ENCODE measurements around the gene IFT80.

The IFT80 gene

GRCh38 chr3:160213191-160213590 is 185.8 kb downstream of the IFT80 start:
- in situ Hi-C loops (cut with MboI; ENCODE audit: low sequenced_read_pairs): no loop called here

GRCh38 chr3:160210799-160211221 is 188.2 kb downstream of the IFT80 start:
- in situ Hi-C loops (cut with MboI; ENCODE audit: low sequenced_read_pairs): no loop called here

DNA sequence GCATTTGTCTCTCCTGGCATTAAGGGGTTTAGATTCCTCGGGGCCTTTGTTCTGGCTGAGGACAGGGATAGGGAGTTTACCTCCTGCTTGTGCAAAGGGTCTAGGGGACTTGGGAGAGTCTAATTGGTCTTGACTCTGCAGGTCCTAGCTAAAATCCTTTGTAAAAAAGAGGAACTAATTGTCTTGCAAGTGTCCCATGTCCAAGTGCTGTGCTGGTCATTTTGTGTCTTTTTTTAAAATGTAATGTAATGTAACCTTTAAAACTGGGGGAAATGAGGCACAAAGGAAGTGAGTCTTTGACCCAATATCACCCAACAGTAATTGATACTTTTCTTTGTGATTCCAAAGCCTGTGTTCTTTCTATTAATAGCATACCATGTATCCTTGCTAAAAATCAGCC is 188.7 kb downstream of the IFT80 start:
- in situ Hi-C loops (cut with MboI; ENCODE audit: low sequenced_read_pairs): no loop called here

All from hTERT RPE-1 (cell line).